T-helper 2 cell treated with Interferon-gamma antibody and Interleukin-4, amounts not matched to agents 100 ng/mL and 5 ng/mL, for 36 hours (primary cell): ENCODE results near the gene LRRC4C. TPM values are rescaled to one million over a fixed set of nuclear protein-coding genes. Genes with fewer than 3 reads are reported as not detected.

Experiments
- intact Hi-C: fragments of 100-400 bp; cut with micrococcal nuclease; formaldehyde crosslinking; loops from one replicate; pipeline ENCODE4 v1.15.1; 2023
- total RNA-seq: library from RNA; stranded (reverse); gene quantifications from 2 replicates; pipeline ENCODE4 v1.2.3, GENCODE V29; 2022

The LRRC4C gene
- total RNA-seq, 1 donor from 2014 or later = not detected

- intact Hi-C loops = no loop called here
Measured at GRCh38 chr11:41333357-41333756, 126.1 kb downstream of the LRRC4C start.

GRCh38 chr11:41328324-41328723 is 131.1 kb downstream of the LRRC4C start:
- intact Hi-C loops = no loop called here

- intact Hi-C loops = no loop called here
Measured at GRCh38 chr11:41323446-41323845, 136.0 kb downstream of the LRRC4C start.

- intact Hi-C loops = no loop called here
Measured at GRCh38 chr11:41320653-41321052, 138.8 kb downstream of the LRRC4C start.

- intact Hi-C loops = no loop called here
Measured at GRCh38 chr11:41320238-41320637, 139.2 kb downstream of the LRRC4C start.

- intact Hi-C loops = no loop called here
Measured at GRCh38 chr11:41319434-41319833, 140.0 kb downstream of the LRRC4C start.

GRCh38 chr11:41316751-41317150 is 142.7 kb downstream of the LRRC4C start:
- intact Hi-C loops = no loop called here

- intact Hi-C loops = no loop called here
Measured at GRCh38 chr11:41313226-41313625, 146.2 kb downstream of the LRRC4C start.

GRCh38 chr11:41309716-41310115 is 149.7 kb downstream of the LRRC4C start:
- intact Hi-C loops = no loop called here

- intact Hi-C loops = no loop called here
Measured at GRCh38 chr11:41309111-41309522, 150.3 kb downstream of the LRRC4C start.

- intact Hi-C loops = no loop called here
Measured at GRCh38 chr11:41308286-41308685, 151.2 kb downstream of the LRRC4C start.

- intact Hi-C loops = no loop called here
Measured at GRCh38 chr11:41307296-41308080, 152.0 kb downstream of the LRRC4C start.

GRCh38 chr11:41306431-41306830 is 153.0 kb downstream of the LRRC4C start:
- intact Hi-C loops = no loop called here

GRCh38 chr11:41301023-41301422 is 158.4 kb downstream of the LRRC4C start:
- intact Hi-C loops = no loop called here

- intact Hi-C loops = no loop called here
Measured at GRCh38 chr11:41289408-41289807, 170.0 kb downstream of the LRRC4C start.

- intact Hi-C loops = no loop called here
Measured at GRCh38 chr11:41286751-41287150, 172.7 kb downstream of the LRRC4C start.

GRCh38 chr11:41284354-41284753 is 175.1 kb downstream of the LRRC4C start:
- intact Hi-C loops = no loop called here

- intact Hi-C loops = no loop called here
Measured at GRCh38 chr11:41283191-41283930, 176.1 kb downstream of the LRRC4C start.

- intact Hi-C loops = no loop called here
Measured at GRCh38 chr11:41282395-41282794, 177.1 kb downstream of the LRRC4C start.

- intact Hi-C loops = no loop called here
Measured at GRCh38 chr11:41281131-41281742, 178.2 kb downstream of the LRRC4C start.

- intact Hi-C loops = no loop called here
Measured at GRCh38 chr11:41274831-41275230, 184.6 kb downstream of the LRRC4C start.

- intact Hi-C loops = no loop called here
Measured at GRCh38 chr11:41273908-41274307, 185.5 kb downstream of the LRRC4C start.
